Keratinocyte (primary cell): ENCODE results near the gene VASN. TPM values are rescaled to one million over a fixed set of nuclear protein-coding genes. Genes with fewer than 3 reads are reported as not detected.

Experiments
- DNase-seq: peaks from one replicate; pipeline ENCODE4 v3.0.0-alpha.2; 2011; ENCODE audit warnings: low read depth, missing footprints, low spot score
- FAIRE-seq: peaks from 2 replicates; lab custom pipeline; 2011; peaks lifted over from hg19 to GRCh38; lab: Jason Lieb, UNC
- H2AFZ ChIP-seq: 2 replicates; pipeline ENCODE4 v1.6.0; 2012; ENCODE audit warnings: low read length, control low read depth, inconsistent platforms; ENCODE audit not compliant: control insufficient read depth
- H3K27ac ChIP-seq: 2 replicates; pipeline ENCODE4 v1.5.1; 2011; ENCODE audit warnings: low read length; ENCODE audit not compliant: control insufficient read depth, insufficient read depth
- H3K27me3 ChIP-seq: 3 replicates; pipeline ENCODE4 v1.6.0; 2011; ENCODE audit warnings: low read length; ENCODE audit not compliant: control insufficient read depth, insufficient read depth; ENCODE audit errors: extremely low read depth
- H3K36me3 ChIP-seq, 2 experiments: 2 replicates in 1 of 2; 3 replicates in 1 of 2; pipeline ENCODE4 v1.5.1; 2011; ENCODE audit warnings: low read length in 2 of 2, mild to moderate bottlenecking in 1 of 2; ENCODE audit not compliant: control insufficient read depth in 2 of 2, insufficient read depth in 2 of 2; ENCODE audit errors: extremely low read depth in 1 of 2
- H3K4me1 ChIP-seq: 3 replicates; pipeline ENCODE4 v1.5.1; 2011; ENCODE audit warnings: low read length; ENCODE audit not compliant: control insufficient read depth, insufficient read depth; ENCODE audit errors: extremely low read depth
- H3K4me2 ChIP-seq: 3 replicates; pipeline ENCODE4 v1.6.0; 2011; ENCODE audit warnings: low read depth, low read length; ENCODE audit not compliant: control insufficient read depth, insufficient read depth; ENCODE audit errors: extremely low read depth
- H3K4me3 ChIP-seq, 3 experiments: fragments of 200-600 bp in 1 of 3; sonication (generic) in 1 of 3; 2 replicates in 2 of 3; 3 replicates in 1 of 3; pipeline ENCODE4 v1.5.1; 2011 to 2016; ENCODE audit warnings: low read length in 3 of 3, mild to moderate bottlenecking in 3 of 3, control low read depth in 2 of 3, inconsistent platforms in 1 of 3, low read depth in 1 of 3, mixed read lengths in 1 of 3, mixed run types in 1 of 3, moderate library complexity in 1 of 3; ENCODE audit not compliant: control insufficient read depth in 2 of 3, insufficient read depth in 2 of 3; ENCODE audit errors: extremely low read depth in 1 of 3
- H3K79me2 ChIP-seq: 2 replicates; pipeline ENCODE4 v1.6.0; 2012; ENCODE audit warnings: low read length; ENCODE audit not compliant: control insufficient read depth, insufficient read depth
- H3K9ac ChIP-seq: 3 replicates; pipeline ENCODE4 v1.6.0; 2011; ENCODE audit warnings: low read length; ENCODE audit not compliant: control insufficient read depth, insufficient read depth; ENCODE audit errors: extremely low read depth
- H3K9me1 ChIP-seq: 3 replicates; pipeline ENCODE4 v1.6.0; 2011; ENCODE audit warnings: low read length; ENCODE audit not compliant: control insufficient read depth, insufficient read depth; ENCODE audit errors: extremely low read depth
- H3K9me3 ChIP-seq: 2 replicates; pipeline ENCODE4 v1.5.1; 2012; ENCODE audit warnings: low read depth, low read length; ENCODE audit not compliant: control insufficient read depth
- H4K20me1 ChIP-seq: 3 replicates; pipeline ENCODE4 v1.6.0; 2011; ENCODE audit warnings: low read length; ENCODE audit not compliant: control insufficient read depth, insufficient read depth; ENCODE audit errors: extremely low read depth
- CTCF ChIP-seq, 3 experiments: IDR thresholded peaks in 1 of 3; conservative IDR thresholded peaks in 1 of 3; optimal IDR thresholded peaks in 1 of 3; 2 replicates in 2 of 3; 3 replicates in 1 of 3; pipeline versions ENCODE3 to v1.5.1; 2011; ENCODE audit warnings: low read length in 3 of 3, mild to moderate bottlenecking in 3 of 3, moderate library complexity in 2 of 3, control low read depth in 1 of 3, inconsistent platforms in 1 of 3; ENCODE audit not compliant: insufficient read depth in 2 of 3; ENCODE audit errors: extremely low read depth in 1 of 3
- EZH2 ChIP-seq: IDR thresholded peaks from one replicate; pipeline ENCODE4 v1.6.1; 2012; ENCODE audit warnings: inconsistent platforms, mild to moderate bottlenecking, low read length, moderate library complexity
- dilution Hi-C: fragments of 300-500 bp; cut with MboI; formaldehyde crosslinking; loops from one replicate; pipeline ENCODE4 v1.7.0; 2020; ENCODE audit warnings: low sequenced_read_pairs; ENCODE audit not compliant: extremely low pct_ligation_motif_present
- polyA plus RNA-seq, 5 experiments: library from polyadenylated mRNA; depleted of rRNA in 3 of 5; stranded (reverse) in 3 of 5; stranded (forward) in 1 of 5; unstranded in 1 of 5; fragments of >200 nt; gene quantifications; 1 replicate in 1 of 5; 2 replicates in 3 of 5; 3 replicates in 1 of 5; pipeline versions ENCODE4 v1.2.1 to v1.2.3, GENCODE V29; 2011 to 2012; ENCODE audit warnings: missing spikeins in 2 of 5, low read depth in 1 of 5, low replicate concordance in 1 of 5

VASN gene
- polyA plus RNA-seq, 1 donor (not counting 4 experiments of a cell fraction or from before 2014, with no cell fraction given) = 0.37 TPM

- Histone ChIP-seq H3K27me3 (no peaks in the 10 kb centered on the region), H3K9me1 (no peaks in the 10 kb centered on the region), H3K79me2 (peaks cover 54% of the 10 kb centered on the region), H3K4me2 (peak overlapping the region; percentile 70), H4K20me1 (peaks cover 13% of the 10 kb centered on the region), H2AFZ (no peak overlapping the region), H3K4me1 (peaks cover 13% of the 10 kb centered on the region), H3K36me3 (peaks cover 3 to 9% of the 10 kb centered on the region in 2 experiments), H3K9me3 (no peaks in the 10 kb centered on the region), H3K4me3 (peak overlapping the region in 1 of 3 experiments; percentile 3), H3K27ac (no peak overlapping the region), H3K9ac (no peak overlapping the region)
- FAIRE-seq (no peak), DNase-seq (no peak)
- TF ChIP-seq EZH2 = no peak
- no peak for TF ChIP-seq CTCF (optimal IDR thresholded peaks at IDR 0.05 in 1 of 3, IDR thresholded peaks at IDR 0.05 in 1 of 3, conservative IDR thresholded peaks at IDR 0.05 in 1 of 3; ENCODE audit: extremely low read depth in 1 of 3, insufficient read depth in 2 of 3, low read length in 3 of 3)
- dilution Hi-C loops = no loop called here
Observed at GRCh38 chr16:4349332-4349731, 22.3 kb upstream of the VASN start.

- H3K36me3 ChIP-seq = peaks cover 3 to 11% of the 10 kb centered on the region in 2 experiments
- DNase-seq = no peak
- H3K9me3 ChIP-seq = no peaks in the 10 kb centered on the region
- peak overlapping the region; percentile 61 to 80 (median 74) for H3K4me3 ChIP-seq
- peak overlapping the region; percentile 86 for H3K9ac ChIP-seq
- H3K27me3 ChIP-seq = no peaks in the 10 kb centered on the region
- peak overlapping the region; percentile 70 for H3K4me2 ChIP-seq
- peaks cover 48% of the 10 kb centered on the region for H3K79me2 ChIP-seq
- TF ChIP-seq CTCF (optimal IDR thresholded peaks at IDR 0.05 in 1 of 3, IDR thresholded peaks at IDR 0.05 in 1 of 3, conservative IDR thresholded peaks at IDR 0.05 in 1 of 3; ENCODE audit: extremely low read depth in 1 of 3, insufficient read depth in 2 of 3, low read length in 3 of 3) (no peak), EZH2 (no peak)
- H3K27ac ChIP-seq = peak overlapping the region; percentile 58
- peak overlapping the region; percentile 43 for H2AFZ ChIP-seq
- peaks cover 13% of the 10 kb centered on the region for H3K4me1 ChIP-seq
- peaks cover 8% of the 10 kb centered on the region for H4K20me1 ChIP-seq
- FAIRE-seq = no peak
- no peaks in the 10 kb centered on the region for H3K9me1 ChIP-seq
- dilution Hi-C loops = no loop called here
Observed at GRCh38 chr16:4350365-4350786, 21.3 kb upstream of the VASN start.
